Bronchial epithelial cell (primary cell): ENCODE measurements around the gene CD69. TPM values are rescaled to one million over a fixed set of nuclear protein-coding genes. Genes with fewer than 3 reads are reported as not detected.

Experiments
- DNase-seq: peaks from one replicate; pipeline ENCODE4 v3.0.0-alpha.2; 2010; ENCODE audit warnings: low read depth
- FAIRE-seq: peaks from 2 replicates; lab custom pipeline; 2011; peaks lifted over from hg19 to GRCh38; lab: Jason Lieb, UNC
- H3K27me3 ChIP-seq: 2 replicates; pipeline ENCODE4 v1.5.1; 2011; ENCODE audit warnings: low read length; ENCODE audit not compliant: control insufficient read depth, insufficient read depth
- H3K36me3 ChIP-seq: 2 replicates; pipeline ENCODE4 v1.5.1; 2011; ENCODE audit warnings: low read length; ENCODE audit not compliant: control insufficient read depth, insufficient read depth
- H3K4me3 ChIP-seq: 2 replicates; pipeline ENCODE4 v1.5.1; 2011; ENCODE audit warnings: mild to moderate bottlenecking, low read depth, low read length, control low read depth
- CTCF ChIP-seq: IDR thresholded peaks from 2 replicates; pipeline ENCODE4 v1.5.1; 2011; ENCODE audit warnings: mild to moderate bottlenecking, moderate library complexity, low read length, control low read depth, inconsistent platforms; ENCODE audit not compliant: insufficient read depth, severe bottlenecking
- total RNA-seq: library from RNA; depleted of rRNA; stranded (reverse); fragments of >200 nt; gene quantifications from 2 replicates; pipeline ENCODE4 v1.2.1, GENCODE V29; 2014

The CD69 gene
- total RNA-seq, 1 donor from 2014 or later: not detected

GRCh38 chr12:9729082-9729481 is 31.6 kb downstream of the CD69 start:
- DNase-seq (no peak), FAIRE-seq (no peak)
- no peak overlapping the region for H3K4me3 ChIP-seq
- H3K36me3 ChIP-seq: no peaks in the 10 kb centered on the region
- TF ChIP-seq CTCF: no peak
- H3K27me3 ChIP-seq: no peaks in the 10 kb centered on the region

- no peaks in the 10 kb centered on the region for H3K36me3 ChIP-seq
- no peak for TF ChIP-seq CTCF
- H3K27me3 ChIP-seq: no peaks in the 10 kb centered on the region
- no peak overlapping the region for H3K4me3 ChIP-seq
- FAIRE-seq: no peak
- DNase-seq: peak; percentile 68
Measured at GRCh38 chr12:9727813-9728212, 32.9 kb downstream of the CD69 start.

- FAIRE-seq (no peak), DNase-seq (peak; percentile 67)
- no peak for TF ChIP-seq CTCF
- H3K27me3 ChIP-seq: no peaks in the 10 kb centered on the region
- H3K4me3 ChIP-seq: no peak overlapping the region
- no peaks in the 10 kb centered on the region for H3K36me3 ChIP-seq
Measured at GRCh38 chr12:9725213-9725870, 35.4 kb downstream of the CD69 start.

- Histone ChIP-seq H3K36me3 (no peaks in the 10 kb centered on the region), H3K4me3 (no peak overlapping the region), H3K27me3 (no peaks in the 10 kb centered on the region)
- DNase-seq (no peak), FAIRE-seq (no peak)
- TF ChIP-seq CTCF: no peak
Measured at GRCh38 chr12:9724023-9724422, 36.7 kb downstream of the CD69 start.

- FAIRE-seq (peak; percentile 28), DNase-seq (peak; percentile 93)
Measured at GRCh38 chr12:9721394-9722092, 39.2 kb downstream of the CD69 start.

More at GRCh38 chr12:9721394-9722092, 39.2 kb downstream of the CD69 start:
- Histone ChIP-seq H3K4me3 (no peak overlapping the region), H3K27me3 (no peaks in the 10 kb centered on the region), H3K36me3 (no peaks in the 10 kb centered on the region)
- no peak for TF ChIP-seq CTCF
